Measurements from ENCODE around the gene ALK.

DNA sequence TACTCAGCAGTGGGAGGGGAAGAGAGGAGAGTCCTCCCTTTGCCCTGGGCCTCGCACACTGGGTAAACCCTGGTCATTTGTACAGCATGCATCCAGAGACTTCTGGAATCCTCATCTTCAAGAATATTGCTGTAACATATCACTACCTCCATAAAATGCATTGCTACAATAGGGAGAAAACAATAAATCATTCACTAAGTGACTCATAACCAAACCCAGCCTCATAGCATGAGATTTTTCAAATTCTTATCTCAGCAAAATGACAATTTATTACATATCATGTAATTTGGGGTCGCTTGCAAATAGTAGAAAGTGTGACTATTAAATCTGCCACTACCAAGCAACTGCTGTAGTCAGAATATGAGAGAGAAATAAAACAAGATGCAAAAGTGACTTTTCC, 189.4 kb downstream of the ALK start:
- TF ChIP-seq, protein P1, sequence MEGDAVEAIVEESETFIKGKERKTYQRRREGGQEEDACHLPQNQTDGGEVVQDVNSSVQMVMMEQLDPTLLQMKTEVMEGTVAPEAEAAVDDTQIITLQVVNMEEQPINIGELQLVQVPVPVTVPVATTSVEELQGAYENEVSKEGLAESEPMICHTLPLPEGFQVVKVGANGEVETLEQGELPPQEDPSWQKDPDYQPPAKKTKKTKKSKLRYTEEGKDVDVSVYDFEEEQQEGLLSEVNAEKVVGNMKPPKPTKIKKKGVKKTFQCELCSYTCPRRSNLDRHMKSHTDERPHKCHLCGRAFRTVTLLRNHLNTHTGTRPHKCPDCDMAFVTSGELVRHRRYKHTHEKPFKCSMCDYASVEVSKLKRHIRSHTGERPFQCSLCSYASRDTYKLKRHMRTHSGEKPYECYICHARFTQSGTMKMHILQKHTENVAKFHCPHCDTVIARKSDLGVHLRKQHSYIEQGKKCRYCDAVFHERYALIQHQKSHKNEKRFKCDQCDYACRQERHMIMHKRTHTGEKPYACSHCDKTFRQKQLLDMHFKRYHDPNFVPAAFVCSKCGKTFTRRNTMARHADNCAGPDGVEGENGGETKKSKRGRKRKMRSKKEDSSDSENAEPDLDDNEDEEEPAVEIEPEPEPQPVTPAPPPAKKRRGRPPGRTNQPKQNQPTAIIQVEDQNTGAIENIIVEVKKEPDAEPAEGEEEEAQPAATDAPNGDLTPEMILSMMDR (IDR thresholded peaks at IDR 0.05): no peak
- no peak for TF ChIP-seq POLR2A (IDR thresholded peaks at IDR 0.05)
